ENCODE results near the gene SYNC. TPM values are rescaled to one million over a fixed set of nuclear protein-coding genes. Genes with fewer than 3 reads are reported as not detected.
"Not testable (repeated sequence)": the region's sequence is repeated elsewhere in the genome, so short reads cannot be mapped to it uniquely, and the experiment has no call there.

SYNC gene
- total and polyA plus RNA-seq, 2 donors (not counting 3 experiments of a cell fraction or from before 2014, with no cell fraction given): 3.5 to 9.4 TPM

- H3K4me3 ChIP-seq (replicated peaks in 1 of 3; ENCODE audit: insufficient read depth in 1 of 3, low read depth in 1 of 3, low read length in 3 of 3): no peak overlapping the region
- no peaks in the 10 kb centered on the region for H3K9me3 ChIP-seq (replicated peaks; ENCODE audit: control insufficient read depth, insufficient read depth, low read length)
- H3K4me2 ChIP-seq (ENCODE audit: insufficient read depth, low read length): no peak overlapping the region
- TF ChIP-seq POLR2A (IDR thresholded peaks at IDR 0.05; ENCODE audit: low read depth, low read length): no peak
- no peak for TF ChIP-seq EZH2 (IDR thresholded peaks at IDR 0.05; ENCODE audit: borderline replicate concordance, low read depth, low read length, severe bottlenecking)
- no peak for TF ChIP-seq MAX (IDR thresholded peaks at IDR 0.05; ENCODE audit: insufficient read depth, insufficient read length)
- no peak for TF ChIP-seq CTCF (IDR thresholded peaks at IDR 0.05; ENCODE audit: extremely low read depth in 1 of 2, insufficient read depth in 1 of 2, low read depth in 1 of 2, low read length in 2 of 2)
- TF ChIP-seq JUN (IDR thresholded peaks at IDR 0.05; ENCODE audit: borderline replicate concordance, insufficient read depth, insufficient read length, low read depth): no peak
- no peak for TF ChIP-seq POLR2AphosphoS5 (IDR thresholded peaks at IDR 0.05; ENCODE audit: insufficient read depth, low read depth, low read length)
- no peak for TF ChIP-seq FOS (IDR thresholded peaks at IDR 0.05; ENCODE audit: borderline replicate concordance, insufficient read depth, low read length)
- no peak for TF ChIP-seq GATA2 (IDR thresholded peaks at IDR 0.05; ENCODE audit: insufficient read depth, insufficient read length, low read depth, low read length)
- no peak for TF ChIP-seq MYC (IDR thresholded peaks at IDR 0.05; ENCODE audit: low read depth, low read length)
- H3K36me3 ChIP-seq (ENCODE audit: control insufficient read depth in 2 of 2, extremely low read depth in 1 of 2, insufficient read depth in 2 of 2, low read length in 2 of 2): no peaks in the 10 kb centered on the region
- no peak overlapping the region for H3K9ac ChIP-seq (replicated peaks; ENCODE audit: extremely low read depth, insufficient read depth, low read length)
- H4K20me1 ChIP-seq (replicated peaks; ENCODE audit: control insufficient read depth, extremely low read depth, insufficient read depth, low read length): no peaks in the 10 kb centered on the region
- dilution Hi-C loops (cut with MboI; ENCODE audit: extremely low pct_ligation_motif_present, low sequenced_read_pairs): no loop called here
- no peak for DNase-seq (ENCODE audit: low read depth, low spot score)
- H3K9me1 ChIP-seq (replicated peaks; ENCODE audit: control insufficient read depth, extremely low read depth, insufficient read depth, low read length): no peaks in the 10 kb centered on the region
- H3K4me1 ChIP-seq (ENCODE audit: control insufficient read depth, extremely low read depth, insufficient read depth, low read length): peaks cover 11% of the 10 kb centered on the region
- H2AFZ ChIP-seq (ENCODE audit: low read depth, low read length): no peak overlapping the region
- FAIRE-seq: no peak
- ChIA-PET POLR2A (interaction anchor here (0.6 kb wide), 1 partner anchor 11 kb away, joined by 6 read pairs; no protein-coding TSS in a partner anchor), CTCF (interaction anchor here (0.9 to 2.1 kb wide), 2 partner anchors 11 to 73 kb away, joined by 3 to 18 read pairs; no protein-coding TSS in a partner anchor)
- no peak overlapping the region for H3K27ac ChIP-seq (ENCODE audit: insufficient read depth, low read depth, low read length)
- no peaks in the 10 kb centered on the region for H3K27me3 ChIP-seq (ENCODE audit: control insufficient read depth in 2 of 2, insufficient read depth in 2 of 2, low read length in 2 of 2)
- H3K79me2 ChIP-seq (ENCODE audit: control insufficient read depth, insufficient read depth, low read length): no peaks in the 10 kb centered on the region
- no TSS peak for BruUV-seq (replicated peaks)
- intact Hi-C loops (cut with micrococcal nuclease): no loop called here
These were observed 1.1 kb downstream of the SYNC start for GRCh38 chr1:32701421-32701911.

GRCh38 chr1:32696996-32697395 lies 5.6 kb downstream of the SYNC start:
- H3K9me3 ChIP-seq (replicated peaks; ENCODE audit: control insufficient read depth, insufficient read depth, low read length); dilution Hi-C loops (cut with MboI; ENCODE audit: extremely low pct_ligation_motif_present, low sequenced_read_pairs); H3K27me3 ChIP-seq (ENCODE audit: control insufficient read depth in 2 of 2, insufficient read depth in 2 of 2, low read length in 2 of 2); H3K4me1 ChIP-seq (ENCODE audit: control insufficient read depth, extremely low read depth, insufficient read depth, low read length); POLR2A ChIA-PET; intact Hi-C loops (cut with micrococcal nuclease); FAIRE-seq; H3K79me2 ChIP-seq (ENCODE audit: control insufficient read depth, insufficient read depth, low read length); H3K27ac ChIP-seq (ENCODE audit: insufficient read depth, low read depth, low read length); H2AFZ ChIP-seq (ENCODE audit: low read depth, low read length); H4K20me1 ChIP-seq (replicated peaks; ENCODE audit: control insufficient read depth, extremely low read depth, insufficient read depth, low read length); H3K4me3 ChIP-seq (replicated peaks in 1 of 3; ENCODE audit: insufficient read depth in 1 of 3, low read depth in 1 of 3, low read length in 3 of 3); H3K4me2 ChIP-seq (ENCODE audit: insufficient read depth, low read length); H3K9me1 ChIP-seq (replicated peaks; ENCODE audit: control insufficient read depth, extremely low read depth, insufficient read depth, low read length); H3K9ac ChIP-seq (replicated peaks; ENCODE audit: extremely low read depth, insufficient read depth, low read length); BruUV-seq (replicated peaks); H3K36me3 ChIP-seq (ENCODE audit: control insufficient read depth in 2 of 2, extremely low read depth in 1 of 2, insufficient read depth in 2 of 2, low read length in 2 of 2); DNase-seq (ENCODE audit: low read depth, low spot score): not testable (repeated sequence)
- CTCF ChIA-PET: interaction anchor here (1.3 kb wide), 1 partner anchor 76 kb away, joined by 4 read pairs; no protein-coding TSS in a partner anchor
